ENCODE measurements around the gene AZIN2.
"Not testable (repeated sequence)": the region's sequence is repeated elsewhere in the genome, so short reads cannot be mapped to it uniquely, and the experiment has no call there.

The AZIN2 gene

DNA sequence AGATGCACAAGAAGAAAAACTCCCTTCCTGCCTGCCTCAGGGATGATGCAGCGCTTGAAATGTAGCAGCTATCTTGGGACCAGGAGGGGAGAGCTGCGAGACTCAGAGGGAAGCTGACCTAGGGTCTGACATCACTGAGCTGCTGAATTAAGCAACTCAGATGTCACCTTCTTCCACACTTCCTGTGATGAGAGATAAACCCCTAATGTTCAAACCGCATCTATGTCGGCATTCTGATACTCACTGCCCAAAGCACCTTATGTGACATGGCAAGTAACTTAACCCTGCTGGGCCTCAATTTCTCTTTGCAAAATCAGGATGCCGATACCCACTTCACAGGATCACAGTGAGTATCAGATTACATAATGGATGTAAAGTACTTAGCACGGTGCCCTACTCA, 35.1 kb upstream of the AZIN2 start:
- H3K4me3 ChIP-seq = no peak overlapping the region
- no peak overlapping the region for H3K27ac ChIP-seq
- no peak for DNase-seq
- H3K4me1 ChIP-seq = no peaks in the 10 kb centered on the region
- TF ChIP-seq, protein P1, sequence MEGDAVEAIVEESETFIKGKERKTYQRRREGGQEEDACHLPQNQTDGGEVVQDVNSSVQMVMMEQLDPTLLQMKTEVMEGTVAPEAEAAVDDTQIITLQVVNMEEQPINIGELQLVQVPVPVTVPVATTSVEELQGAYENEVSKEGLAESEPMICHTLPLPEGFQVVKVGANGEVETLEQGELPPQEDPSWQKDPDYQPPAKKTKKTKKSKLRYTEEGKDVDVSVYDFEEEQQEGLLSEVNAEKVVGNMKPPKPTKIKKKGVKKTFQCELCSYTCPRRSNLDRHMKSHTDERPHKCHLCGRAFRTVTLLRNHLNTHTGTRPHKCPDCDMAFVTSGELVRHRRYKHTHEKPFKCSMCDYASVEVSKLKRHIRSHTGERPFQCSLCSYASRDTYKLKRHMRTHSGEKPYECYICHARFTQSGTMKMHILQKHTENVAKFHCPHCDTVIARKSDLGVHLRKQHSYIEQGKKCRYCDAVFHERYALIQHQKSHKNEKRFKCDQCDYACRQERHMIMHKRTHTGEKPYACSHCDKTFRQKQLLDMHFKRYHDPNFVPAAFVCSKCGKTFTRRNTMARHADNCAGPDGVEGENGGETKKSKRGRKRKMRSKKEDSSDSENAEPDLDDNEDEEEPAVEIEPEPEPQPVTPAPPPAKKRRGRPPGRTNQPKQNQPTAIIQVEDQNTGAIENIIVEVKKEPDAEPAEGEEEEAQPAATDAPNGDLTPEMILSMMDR (IDR thresholded peaks at IDR 0.05) = no peak
- H3K36me3 ChIP-seq = no peaks in the 10 kb centered on the region
- no peaks in the 10 kb centered on the region for H3K9me3 ChIP-seq
- intact Hi-C loops (cut with DNase I; ENCODE audit: low total_unique reads) = no loop called here
- H3K27me3 ChIP-seq = no peaks in the 10 kb centered on the region

DNA sequence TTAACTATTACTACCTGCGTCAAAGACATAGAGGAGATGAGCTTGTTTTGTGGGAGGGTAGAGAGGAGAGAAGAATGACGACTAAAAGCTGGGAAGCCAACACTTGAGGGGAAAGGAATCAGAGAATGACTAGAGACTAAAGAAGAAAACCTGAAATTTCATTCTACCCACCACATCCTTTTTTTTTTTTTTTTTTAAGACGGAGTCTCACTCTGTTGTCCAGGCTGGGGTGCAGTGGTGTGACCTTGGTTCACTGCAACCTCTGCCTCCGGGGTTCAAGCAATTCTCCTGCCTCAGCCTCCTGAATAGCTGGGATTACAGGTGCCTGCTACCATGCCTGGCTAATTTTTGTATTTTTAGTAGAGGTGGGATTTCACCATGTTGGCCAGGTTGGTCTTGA, 34.7 kb upstream of the AZIN2 start:
- intact Hi-C loops (cut with DNase I; ENCODE audit: low total_unique reads); H3K27me3 ChIP-seq: not testable (repeated sequence)

DNA sequence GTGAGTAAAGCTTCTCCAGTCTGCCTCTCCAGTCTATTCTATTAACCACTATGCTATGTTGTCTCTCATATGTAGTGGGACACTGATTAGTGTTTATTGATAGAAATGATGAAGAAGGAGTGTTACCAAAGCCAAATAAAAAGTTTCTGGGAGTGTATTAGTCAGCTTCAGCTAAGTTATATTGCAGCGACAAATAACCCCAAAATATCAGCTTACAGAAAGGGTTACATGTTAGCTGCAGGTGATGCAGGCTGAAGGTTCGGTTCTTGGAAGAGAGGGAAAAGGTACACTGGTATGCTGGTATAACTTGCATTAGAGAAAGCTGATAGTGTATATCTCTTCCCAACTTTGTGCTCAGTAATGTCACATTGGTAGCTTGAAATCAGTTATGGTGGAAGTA, 33.7 kb upstream of the AZIN2 start:
- Histone ChIP-seq H3K27ac (no peak overlapping the region), H3K4me3 (no peak overlapping the region), H3K4me1 (no peaks in the 10 kb centered on the region), H3K36me3 (no peaks in the 10 kb centered on the region), H3K27me3 (no peaks in the 10 kb centered on the region), H3K9me3 (no peaks in the 10 kb centered on the region)
- intact Hi-C loops (cut with DNase I; ENCODE audit: low total_unique reads) = no loop called here
- no peak for DNase-seq
- TF ChIP-seq, protein P1 (IDR thresholded peaks at IDR 0.05) = no peak

More for the DNA sequence above, 34.7 kb upstream of the AZIN2 start:
- H3K4me3 ChIP-seq, H3K27ac ChIP-seq, H3K4me1 ChIP-seq, H3K9me3 ChIP-seq, H3K36me3 ChIP-seq, DNase-seq: not testable (repeated sequence)

DNA sequence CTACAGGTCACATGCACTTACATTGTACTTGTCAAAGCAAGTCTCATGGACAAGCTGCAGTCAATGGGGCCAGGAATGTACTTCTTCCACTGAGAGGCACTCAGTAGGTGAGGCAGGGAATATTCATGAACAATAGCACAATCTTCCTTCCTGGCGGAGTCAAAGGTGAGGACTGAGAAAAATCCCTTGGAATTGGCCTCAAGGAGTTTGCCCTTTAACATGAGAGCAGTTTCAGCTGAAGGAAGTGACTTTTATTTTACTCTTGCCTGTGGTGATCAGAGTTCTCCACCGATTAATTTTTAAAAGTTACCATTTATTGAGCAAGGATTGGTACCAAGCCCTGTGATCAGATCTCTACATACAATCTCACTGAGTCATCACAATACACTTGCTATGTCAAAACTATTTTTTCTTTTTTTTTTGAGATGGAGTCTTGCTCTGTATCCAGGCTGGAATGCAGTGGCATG, 33.1 kb upstream of the AZIN2 start:
- intact Hi-C loops (cut with DNase I; ENCODE audit: low total_unique reads) = no loop called here

DNA sequence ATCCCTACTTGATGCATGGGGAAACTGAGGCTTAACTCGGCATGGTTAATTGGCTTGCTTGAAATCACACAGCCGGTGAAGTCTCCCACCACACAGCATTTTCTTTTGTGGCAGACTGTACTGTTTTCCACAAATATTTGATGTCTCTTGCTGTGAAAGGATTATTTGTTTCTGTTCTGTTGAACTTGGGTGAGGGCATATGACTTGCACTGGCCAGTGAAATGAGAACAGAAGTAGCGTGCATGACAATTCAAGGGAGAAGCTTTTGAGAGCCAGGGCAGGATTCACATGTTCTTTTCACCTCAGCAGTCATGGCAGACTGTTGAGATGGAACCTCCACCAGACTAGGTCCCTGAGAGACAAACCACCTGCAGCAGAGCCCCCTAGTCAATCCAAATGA, 32.5 kb upstream of the AZIN2 start:
- Histone ChIP-seq H3K27me3 (no peaks in the 10 kb centered on the region), H3K36me3 (no peaks in the 10 kb centered on the region), H3K4me1 (no peaks in the 10 kb centered on the region), H3K4me3 (no peak overlapping the region), H3K27ac (no peak overlapping the region), H3K9me3 (no peaks in the 10 kb centered on the region)
- TF ChIP-seq, protein P1 (IDR thresholded peaks at IDR 0.05) = no peak
- intact Hi-C loops (cut with DNase I; ENCODE audit: low total_unique reads) = no loop called here
- no peak for DNase-seq

More for the DNA sequence above, 33.1 kb upstream of the AZIN2 start:
- H3K4me3 ChIP-seq = no peak overlapping the region
- no peak for DNase-seq
- H3K27me3 ChIP-seq = no peaks in the 10 kb centered on the region
- H3K9me3 ChIP-seq = no peaks in the 10 kb centered on the region
- no peak overlapping the region for H3K27ac ChIP-seq
- H3K4me1 ChIP-seq = no peaks in the 10 kb centered on the region
- no peaks in the 10 kb centered on the region for H3K36me3 ChIP-seq
- TF ChIP-seq, protein P1 (IDR thresholded peaks at IDR 0.05) = no peak

DNA sequence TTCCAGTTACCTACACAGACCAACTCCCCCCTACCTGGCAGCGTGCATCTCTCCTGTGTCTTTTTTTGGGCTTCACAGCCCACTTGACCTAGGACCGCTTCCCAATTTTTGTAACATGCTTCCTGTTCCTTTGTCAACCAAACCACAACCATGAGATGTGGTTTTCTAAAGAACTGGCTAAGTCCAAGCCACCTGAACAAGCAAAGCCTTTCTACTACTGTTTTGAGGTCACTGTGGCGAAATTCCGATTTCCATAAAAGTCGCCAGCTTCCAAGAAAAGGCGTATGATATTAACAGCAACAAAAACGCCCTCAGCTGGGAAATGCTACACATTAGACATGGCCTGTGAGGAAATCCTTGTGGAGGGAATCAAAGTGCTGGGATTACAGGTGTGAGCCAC, 31.6 kb upstream of the AZIN2 start:
- intact Hi-C loops (cut with DNase I; ENCODE audit: low total_unique reads) = no loop called here
- no peaks in the 10 kb centered on the region for H3K4me1 ChIP-seq
- H3K27ac ChIP-seq = no peak overlapping the region
- DNase-seq = no peak
- no peaks in the 10 kb centered on the region for H3K36me3 ChIP-seq
- TF ChIP-seq, protein P1 (IDR thresholded peaks at IDR 0.05) = no peak
- no peaks in the 10 kb centered on the region for H3K27me3 ChIP-seq
- H3K9me3 ChIP-seq = no peaks in the 10 kb centered on the region
- no peak overlapping the region for H3K4me3 ChIP-seq

All from tibial artery (tissue), 4 donors.